Measurements from ENCODE around the gene PLXNA4. TPM values are rescaled to one million over a fixed set of nuclear protein-coding genes. Genes with fewer than 3 reads are reported as not detected.

The PLXNA4 gene
- total RNA-seq, 2 donors from 2014 or later, result 2.1 to 8.2 TPM

DNA sequence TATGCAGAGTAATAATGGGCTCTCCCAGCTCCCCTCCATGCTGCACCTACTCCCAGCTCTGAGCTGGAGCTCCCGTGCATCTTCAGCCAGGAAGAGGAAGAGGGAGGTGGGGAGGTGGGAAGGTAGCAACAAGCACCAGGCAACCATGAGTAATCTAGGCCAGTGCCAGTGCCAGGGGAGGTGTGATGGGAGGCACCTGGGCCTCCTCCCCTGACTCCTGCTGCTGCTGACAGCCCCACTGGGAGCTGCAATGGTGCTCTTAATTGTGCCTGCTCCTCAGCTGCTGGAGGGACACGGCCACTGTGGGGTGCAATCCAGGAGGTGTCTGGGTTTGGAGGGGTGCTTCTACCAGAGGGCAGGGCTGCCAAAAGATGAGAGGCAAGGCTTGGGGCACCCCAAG, 243.0 kb downstream of the PLXNA4 start:
- Histone ChIP-seq H3K27me3 (no peaks in the 10 kb centered on the region), H3K9me3 (no peaks in the 10 kb centered on the region), H3K4me1 (no peaks in the 10 kb centered on the region), H3K27ac (no peak overlapping the region), H3K36me3 (replicated peaks in 1 of 2; ENCODE audit: insufficient read depth in 1 of 2, low read depth in 2 of 2) (no peaks in the 10 kb centered on the region), H3K4me3 (no peak overlapping the region)
- 67 to 80% methylated on average over 1 to 2 of the region's 2 CpGs for WGBS, 2 donors
- intact Hi-C loops (cut with DNase I), result no loop called here
- TF ChIP-seq, protein P1, sequence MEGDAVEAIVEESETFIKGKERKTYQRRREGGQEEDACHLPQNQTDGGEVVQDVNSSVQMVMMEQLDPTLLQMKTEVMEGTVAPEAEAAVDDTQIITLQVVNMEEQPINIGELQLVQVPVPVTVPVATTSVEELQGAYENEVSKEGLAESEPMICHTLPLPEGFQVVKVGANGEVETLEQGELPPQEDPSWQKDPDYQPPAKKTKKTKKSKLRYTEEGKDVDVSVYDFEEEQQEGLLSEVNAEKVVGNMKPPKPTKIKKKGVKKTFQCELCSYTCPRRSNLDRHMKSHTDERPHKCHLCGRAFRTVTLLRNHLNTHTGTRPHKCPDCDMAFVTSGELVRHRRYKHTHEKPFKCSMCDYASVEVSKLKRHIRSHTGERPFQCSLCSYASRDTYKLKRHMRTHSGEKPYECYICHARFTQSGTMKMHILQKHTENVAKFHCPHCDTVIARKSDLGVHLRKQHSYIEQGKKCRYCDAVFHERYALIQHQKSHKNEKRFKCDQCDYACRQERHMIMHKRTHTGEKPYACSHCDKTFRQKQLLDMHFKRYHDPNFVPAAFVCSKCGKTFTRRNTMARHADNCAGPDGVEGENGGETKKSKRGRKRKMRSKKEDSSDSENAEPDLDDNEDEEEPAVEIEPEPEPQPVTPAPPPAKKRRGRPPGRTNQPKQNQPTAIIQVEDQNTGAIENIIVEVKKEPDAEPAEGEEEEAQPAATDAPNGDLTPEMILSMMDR (IDR thresholded peaks at IDR 0.05), result no peak
- TF ChIP-seq POLR2A (IDR thresholded peaks at IDR 0.05), result no peak
- DNase-seq (no peak), ATAC-seq (no peak)

DNA sequence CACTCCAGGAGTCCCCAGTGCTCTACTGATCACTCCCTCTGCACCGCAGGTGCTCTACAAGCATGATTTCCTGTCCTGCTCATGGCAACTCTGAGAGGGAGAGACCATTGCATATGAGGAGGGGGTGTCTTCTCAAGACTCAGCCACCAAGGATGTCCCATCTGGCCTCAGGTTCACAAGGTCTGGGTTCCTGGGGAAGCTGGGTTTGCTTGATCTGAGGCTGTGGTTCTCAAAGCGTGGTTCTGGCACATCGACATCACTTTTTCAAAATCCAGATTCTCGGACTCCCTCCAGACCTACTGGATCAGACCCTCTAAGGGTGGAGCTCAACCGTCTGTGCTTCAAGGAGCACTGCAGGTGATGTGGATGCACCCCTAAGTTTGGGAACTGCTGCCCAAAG, 247.5 kb downstream of the PLXNA4 start:
- no peak overlapping the region for H3K4me3 ChIP-seq
- no peak for ATAC-seq
- no peaks in the 10 kb centered on the region for H3K4me1 ChIP-seq
- TF ChIP-seq POLR2A (IDR thresholded peaks at IDR 0.05), result no peak
- TF ChIP-seq, protein P1 (IDR thresholded peaks at IDR 0.05), result no peak
- DNase-seq, result no peak
- intact Hi-C loops (cut with DNase I), result no loop called here
- no peak overlapping the region for H3K27ac ChIP-seq
- H3K9me3 ChIP-seq, result no peaks in the 10 kb centered on the region
- H3K36me3 ChIP-seq (replicated peaks in 1 of 2; ENCODE audit: insufficient read depth in 1 of 2, low read depth in 2 of 2), result no peaks in the 10 kb centered on the region
- no peaks in the 10 kb centered on the region for H3K27me3 ChIP-seq
- WGBS, 2 donors, result 81 to 86% methylated on average over 5 of the region's 5 CpGs

DNA sequence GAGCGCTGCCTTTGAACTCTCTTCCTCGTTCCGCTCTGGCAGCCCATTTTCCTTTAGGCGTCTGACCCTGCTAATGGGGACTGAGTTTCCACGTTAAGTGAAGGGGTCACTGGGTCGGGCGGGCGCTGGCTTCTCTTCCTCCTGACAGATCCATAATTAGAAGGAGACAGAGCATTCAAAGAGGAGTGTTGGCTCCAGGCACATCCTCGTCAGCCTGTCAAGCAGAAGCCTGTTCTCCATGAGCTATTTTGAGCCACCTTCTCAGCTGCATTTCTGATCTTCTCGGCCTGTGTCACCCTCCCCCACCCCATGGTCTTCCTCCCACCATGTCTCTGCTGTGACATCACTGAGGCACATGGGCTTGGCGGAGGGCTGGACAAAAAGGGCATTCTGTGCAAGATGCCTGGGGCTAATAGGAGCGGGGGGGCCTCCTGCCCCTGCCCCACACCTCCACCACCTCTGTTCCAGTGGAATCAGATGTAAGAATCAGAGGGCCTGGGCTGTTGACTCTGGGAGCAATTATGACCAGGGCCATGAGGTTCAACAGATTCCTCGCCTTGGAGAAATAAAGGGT, 248.1 kb downstream of the PLXNA4 start:
- WGBS, 2 donors, result 58 to 69% methylated on average over 11 to 13 of the region's 13 CpGs
- Histone ChIP-seq H3K36me3 (replicated peaks in 1 of 2; ENCODE audit: insufficient read depth in 1 of 2, low read depth in 2 of 2) (no peaks in the 10 kb centered on the region), H3K27ac (no peak overlapping the region), H3K4me3 (no peak overlapping the region), H3K9me3 (no peaks in the 10 kb centered on the region), H3K27me3 (no peaks in the 10 kb centered on the region), H3K4me1 (no peaks in the 10 kb centered on the region)
- intact Hi-C loops (cut with DNase I), result no loop called here
- DNase-seq (no peak), ATAC-seq (no peak)
- no peak for TF ChIP-seq POLR2A (IDR thresholded peaks at IDR 0.05)
- TF ChIP-seq, protein P1 (IDR thresholded peaks at IDR 0.05), result no peak

DNA sequence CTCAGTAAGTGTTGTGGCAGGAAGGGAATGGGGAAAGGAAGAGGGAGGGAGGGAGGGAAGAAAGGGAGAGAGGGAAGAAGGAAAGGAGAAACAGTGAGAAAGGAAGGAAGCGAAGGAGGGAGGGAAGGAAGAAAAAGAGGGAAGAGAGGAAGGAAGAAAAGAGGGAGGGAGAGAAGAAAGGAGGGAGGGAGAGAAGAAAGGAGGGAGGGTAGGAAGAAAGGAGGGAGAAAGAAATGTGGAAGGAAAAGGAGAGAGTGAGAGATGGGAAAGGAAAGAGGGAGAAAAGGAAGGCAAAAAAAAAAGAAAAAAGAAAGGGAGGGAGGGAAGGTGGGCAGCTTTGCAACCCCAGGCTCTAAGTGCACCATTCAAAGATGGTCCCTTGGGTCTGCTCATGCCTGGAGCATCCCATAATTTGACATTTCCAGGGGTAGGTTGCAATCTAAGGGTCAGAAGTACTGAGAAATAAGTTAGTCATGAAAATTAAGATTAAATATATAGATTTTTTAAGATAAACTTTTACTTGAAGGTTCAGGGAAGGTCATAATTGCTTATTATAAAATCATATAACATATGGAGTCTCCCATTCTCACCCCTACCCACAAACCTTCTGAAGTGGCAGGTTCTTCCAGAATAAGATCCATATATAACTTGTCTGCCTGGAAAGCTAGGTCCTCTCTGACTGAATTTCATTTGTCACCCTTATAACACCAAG, 249.2 kb downstream of the PLXNA4 start:
- ATAC-seq, result no peak
- H3K9me3 ChIP-seq, result no peaks in the 10 kb centered on the region

More for the DNA sequence above, 249.2 kb downstream of the PLXNA4 start:
- no peaks in the 10 kb centered on the region for H3K36me3 ChIP-seq (replicated peaks in 1 of 2; ENCODE audit: insufficient read depth in 1 of 2, low read depth in 2 of 2)
- TF ChIP-seq POLR2A (IDR thresholded peaks at IDR 0.05), result no peak
- TF ChIP-seq, protein P1 (IDR thresholded peaks at IDR 0.05), result no peak
- WGBS, 2 donors, result 78 to 92% methylated on average over 1 of the region's 1 CpG
- H3K27ac ChIP-seq, result no peak overlapping the region
- intact Hi-C loops (cut with DNase I), result no loop called here
- H3K27me3 ChIP-seq, result no peaks in the 10 kb centered on the region
- H3K4me1 ChIP-seq, result no peaks in the 10 kb centered on the region
- H3K4me3 ChIP-seq, result no peak overlapping the region
- DNase-seq, result no peak

Data from body of pancreas (tissue), 4 donors.